GM21619 (cell line): ENCODE results near the gene KIFBP.

Experiments
- ATAC-seq: cut with Tn5 transposase; IDR thresholded peaks from one replicate; pipeline ENCODE4 v1.9.1; 2021; ENCODE audit not compliant: unreplicated experiment

KIFBP gene

DNA sequence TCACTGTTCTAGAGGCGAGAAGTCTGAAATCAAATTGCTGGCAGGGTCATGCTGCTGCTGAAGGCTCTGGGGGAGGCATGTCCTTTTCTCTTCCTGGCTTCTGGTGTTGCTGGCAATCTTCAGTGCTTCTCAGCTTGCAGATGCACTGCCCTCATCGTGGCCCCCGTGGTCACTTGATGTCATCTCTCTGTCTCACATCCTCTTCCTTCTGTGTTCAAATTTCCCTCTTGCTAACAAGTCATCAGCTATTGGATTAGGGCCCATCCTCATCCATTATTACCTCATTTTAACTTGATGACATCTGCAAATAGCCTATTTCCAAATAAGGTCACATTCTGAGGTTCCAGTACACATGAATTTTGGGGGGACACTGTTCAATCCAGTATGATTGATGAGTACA lies 62.7 kb downstream of the KIFBP start:
- peak; percentile 40 for ATAC-seq

DNA sequence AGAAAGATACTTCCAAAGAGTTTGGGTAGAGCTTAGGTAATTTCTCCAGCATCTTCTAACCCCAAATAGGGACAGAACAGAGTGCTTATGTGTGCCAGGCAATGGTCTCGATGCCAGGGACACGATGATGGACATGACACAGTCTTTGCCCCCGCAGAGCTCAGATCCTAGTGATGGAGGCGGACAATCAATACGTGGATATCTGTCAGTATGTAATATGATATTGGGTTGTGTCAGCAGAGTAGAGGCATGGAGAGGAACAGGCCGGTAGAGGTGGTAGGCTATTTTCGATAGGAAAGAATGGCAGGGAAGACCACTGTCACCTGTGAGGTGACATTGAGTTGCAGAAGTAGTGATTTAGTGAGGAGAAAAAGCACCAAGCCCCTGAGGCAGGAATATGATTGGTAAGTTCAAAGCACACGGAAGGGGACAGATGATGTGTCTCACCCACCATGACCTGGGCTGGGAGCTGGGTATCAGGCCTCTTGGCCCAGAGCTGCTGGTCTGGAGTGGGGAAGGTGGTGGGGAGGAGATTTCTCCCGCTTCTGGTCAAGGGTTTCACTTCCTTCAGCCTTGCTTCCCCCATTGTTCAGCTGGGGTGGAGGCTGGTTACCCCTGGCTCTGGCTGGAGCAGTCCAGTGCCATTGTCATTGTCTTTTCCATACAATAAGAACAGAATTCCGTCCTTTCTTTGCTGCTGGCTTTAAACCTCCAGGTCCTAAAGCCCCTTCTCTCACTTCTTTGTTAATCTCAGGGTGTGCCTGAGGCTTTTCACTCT lies 63.3 kb downstream of the KIFBP start:
- ATAC-seq = no peak

DNA sequence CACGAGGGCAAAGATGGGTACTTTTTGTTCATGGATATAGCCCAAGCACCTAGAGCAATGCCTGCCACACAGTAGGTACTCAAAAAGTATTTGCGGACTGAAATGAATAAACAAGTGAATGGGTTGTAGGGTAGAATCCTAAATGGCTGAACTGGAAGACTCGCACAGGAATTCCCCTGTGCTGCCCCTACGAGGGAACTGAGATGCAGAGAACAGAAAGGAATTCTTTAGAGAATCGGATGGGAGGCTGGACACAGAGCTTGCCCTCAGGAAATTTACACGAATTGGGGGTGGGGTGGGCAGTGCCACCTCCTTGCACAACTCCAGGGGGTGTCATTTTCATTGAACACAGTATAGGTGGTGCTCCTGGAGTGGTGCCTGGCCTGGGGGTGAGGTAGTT lies 64.1 kb downstream of the KIFBP start:
- ATAC-seq = no peak

DNA sequence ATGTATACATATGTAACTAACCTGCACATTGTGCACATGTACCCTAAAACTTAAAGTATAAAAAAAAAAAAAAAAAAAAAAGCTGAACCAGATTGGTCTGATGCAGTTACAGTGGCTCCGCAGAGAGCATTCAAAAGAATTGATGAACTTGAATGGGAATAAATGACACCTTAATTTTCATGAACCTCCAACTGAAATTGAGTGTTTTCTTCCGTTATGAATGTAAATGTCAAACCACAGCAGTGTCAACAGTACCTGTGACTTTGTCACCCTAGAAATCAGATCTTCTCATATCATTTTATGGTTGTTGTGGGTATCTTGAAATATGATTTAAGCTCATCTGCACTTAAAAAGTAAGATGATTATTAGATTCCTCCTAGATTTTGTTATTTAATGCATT lies 66.6 kb downstream of the KIFBP start:
- ATAC-seq = no peak

DNA sequence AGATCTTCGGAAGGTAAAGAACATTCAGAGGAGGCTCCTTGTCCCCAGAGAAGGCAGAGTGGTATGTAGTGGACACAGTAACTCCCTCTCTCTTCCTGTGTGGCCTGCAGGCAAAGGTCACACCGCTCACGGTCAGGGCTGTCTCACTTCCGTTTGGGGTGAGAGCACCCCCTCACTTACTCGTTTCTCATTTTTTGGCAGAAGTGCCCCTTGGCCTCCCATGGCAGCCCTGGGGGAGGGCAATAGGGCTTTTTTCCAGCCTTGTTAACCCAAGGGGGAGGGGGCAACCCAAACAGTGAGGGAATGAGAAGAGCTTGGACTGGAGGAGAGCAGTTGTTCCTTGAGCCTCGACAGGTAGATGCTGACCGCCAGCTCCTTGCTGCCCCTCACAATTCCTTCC lies 67.5 kb downstream of the KIFBP start:
- no peak for ATAC-seq

DNA sequence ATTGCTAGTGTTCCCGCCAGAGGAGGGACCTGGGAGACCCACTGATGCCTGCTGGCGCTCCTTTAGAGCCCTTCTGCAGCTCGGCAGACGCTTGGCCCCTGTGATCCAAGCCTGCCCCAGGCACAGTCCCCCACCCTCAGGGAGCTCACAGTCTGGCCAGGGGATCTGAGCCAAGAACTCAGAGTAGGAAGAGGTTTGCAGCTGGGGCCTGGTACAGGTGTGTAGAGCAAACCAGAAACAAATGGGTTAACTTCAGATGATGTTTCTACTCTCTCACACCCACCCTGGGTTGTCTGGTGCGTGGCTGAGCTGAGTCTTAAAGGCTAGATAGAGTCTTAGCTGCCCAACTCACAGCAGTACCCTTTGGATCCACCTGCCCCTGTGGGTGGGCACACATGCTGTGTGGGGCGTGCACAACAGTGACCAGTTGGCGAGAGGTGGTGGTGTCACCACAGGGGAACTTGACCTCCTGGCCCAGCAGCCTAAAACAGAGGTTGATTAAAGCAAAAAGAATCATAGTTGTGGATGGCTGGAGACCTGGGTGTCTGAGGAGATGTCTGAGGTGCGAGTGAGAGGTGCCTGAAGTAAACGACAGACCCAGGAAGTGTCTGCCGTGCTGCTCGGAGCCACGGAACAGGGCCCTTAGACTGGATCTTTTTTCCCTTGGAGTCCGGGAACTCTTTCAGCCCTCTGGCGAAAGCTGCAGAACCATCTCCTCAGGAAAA lies 68.1 kb downstream of the KIFBP start:
- ATAC-seq = no peak

DNA sequence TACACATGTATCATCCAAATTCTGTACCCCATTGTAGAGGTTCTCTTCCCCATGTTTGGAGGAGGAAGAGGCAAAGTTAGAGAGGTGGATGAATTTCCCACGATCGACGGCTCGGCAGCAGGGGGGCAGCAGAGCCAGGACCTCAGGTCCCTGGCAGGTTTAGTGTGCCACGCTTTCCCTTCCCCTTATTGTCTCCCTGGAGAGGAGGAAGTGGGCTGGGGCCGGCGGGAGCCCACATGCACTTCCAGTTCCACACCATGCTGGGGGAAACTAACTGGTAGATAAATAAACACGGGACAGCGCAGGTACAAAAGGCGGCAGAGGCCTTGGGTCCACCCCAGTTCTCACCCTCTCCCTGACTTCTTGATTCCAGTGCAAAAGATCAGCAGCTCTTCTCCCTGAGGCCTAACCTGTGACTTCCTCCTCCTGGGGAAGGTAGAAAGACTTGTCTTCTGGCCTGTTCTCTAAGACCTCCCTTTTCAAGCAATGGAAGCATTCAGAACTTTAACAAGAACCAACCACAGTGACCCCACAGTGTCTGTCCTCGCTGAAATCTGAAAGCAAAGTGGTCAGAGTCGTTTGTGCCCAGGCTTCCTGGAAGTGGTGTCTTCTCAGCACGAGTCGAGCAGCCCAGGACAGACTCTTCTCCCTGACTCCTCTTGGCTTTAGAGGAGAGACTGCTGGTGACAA lies 68.8 kb downstream of the KIFBP start:
- no peak for ATAC-seq

DNA sequence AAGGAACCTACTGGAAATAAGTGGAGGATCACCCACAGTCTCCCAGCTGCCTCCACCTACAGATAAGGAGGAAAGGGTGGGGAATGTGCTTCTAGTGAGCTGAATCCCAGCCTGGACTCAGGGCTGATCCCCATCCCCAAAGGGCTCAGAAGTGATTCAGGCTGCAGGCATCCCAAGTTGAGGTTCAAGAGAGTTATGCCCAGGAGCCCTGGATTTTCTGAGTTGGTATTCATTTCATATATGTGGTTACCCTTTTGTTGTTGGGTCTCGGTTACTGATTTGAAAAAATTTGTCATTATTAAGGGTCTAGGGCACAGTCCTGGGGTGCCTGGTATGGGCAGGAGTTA lies 69.3 kb downstream of the KIFBP start:
- ATAC-seq = no peak

DNA sequence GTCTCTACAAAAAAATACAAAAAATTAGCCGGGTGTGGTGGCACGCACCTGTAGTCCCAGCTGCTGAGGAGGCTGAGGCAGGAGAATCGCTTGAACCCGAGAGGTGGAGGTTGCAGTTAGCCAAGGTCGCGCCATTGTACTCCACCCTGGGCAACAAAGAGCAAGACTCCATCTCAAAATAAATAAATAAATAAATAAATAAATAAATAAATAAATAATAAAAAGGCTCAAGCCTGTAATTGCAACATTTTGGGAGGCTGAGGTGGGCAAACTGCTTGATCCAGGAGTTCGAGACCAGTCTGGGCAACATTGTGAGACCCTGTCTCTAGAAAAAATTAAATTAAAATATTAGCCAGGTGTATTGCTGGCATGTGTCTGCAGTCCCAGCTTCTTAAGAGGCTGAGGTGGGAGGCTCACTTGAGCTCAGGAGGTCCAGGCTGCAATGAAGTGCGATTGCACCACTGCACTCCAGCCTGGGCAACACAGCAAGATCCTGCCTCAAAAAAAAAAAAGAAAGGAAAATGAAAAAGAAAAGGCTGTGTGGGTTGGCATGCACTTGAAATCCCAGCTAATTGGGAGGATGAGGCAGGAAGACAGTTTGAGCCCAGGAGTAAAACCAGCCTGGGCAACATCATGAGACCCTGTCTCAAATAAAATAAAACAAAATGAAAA lies 71.7 kb downstream of the KIFBP start:
- ATAC-seq = no peak

DNA sequence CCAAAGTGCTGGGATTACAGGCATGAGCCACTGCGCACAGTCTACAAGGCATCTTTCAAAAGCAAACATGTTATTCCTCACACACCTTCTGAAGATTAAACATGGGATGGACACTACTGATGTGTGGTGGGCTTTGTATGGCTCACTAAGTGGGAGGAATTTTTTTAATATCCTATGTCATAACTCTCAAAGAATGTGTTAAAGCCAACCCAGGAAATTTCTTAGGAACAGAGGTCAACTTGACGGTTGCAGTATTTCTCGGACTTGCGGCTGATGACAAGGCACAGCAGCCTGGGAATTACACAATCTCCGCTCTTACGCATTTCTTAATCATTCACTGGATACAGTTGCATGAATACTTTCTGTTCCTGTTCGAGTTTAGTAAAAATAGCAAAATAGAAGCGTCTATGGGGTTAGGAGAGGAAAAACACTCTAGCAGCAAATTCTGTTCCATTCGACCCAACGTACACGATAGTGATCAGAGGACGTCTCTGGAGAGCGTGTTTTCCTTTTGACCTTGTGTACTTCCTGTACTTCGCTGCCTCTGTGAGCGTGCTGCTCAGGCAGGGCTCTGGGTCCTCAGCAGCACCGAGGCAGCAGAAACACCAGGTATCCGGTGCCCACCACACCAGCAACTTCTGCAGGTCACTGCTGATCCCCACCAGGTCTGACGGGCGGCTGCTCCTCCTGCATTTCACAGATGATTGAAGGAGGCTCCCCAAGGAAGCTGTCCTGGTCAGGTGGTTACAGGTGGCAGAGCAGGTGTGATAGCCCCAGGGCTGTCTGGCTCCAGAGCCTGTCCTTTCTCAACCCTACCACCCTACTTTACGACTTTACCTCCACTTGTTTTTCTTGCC lies 72.9 kb downstream of the KIFBP start:
- peak; percentile 51 for ATAC-seq

DNA sequence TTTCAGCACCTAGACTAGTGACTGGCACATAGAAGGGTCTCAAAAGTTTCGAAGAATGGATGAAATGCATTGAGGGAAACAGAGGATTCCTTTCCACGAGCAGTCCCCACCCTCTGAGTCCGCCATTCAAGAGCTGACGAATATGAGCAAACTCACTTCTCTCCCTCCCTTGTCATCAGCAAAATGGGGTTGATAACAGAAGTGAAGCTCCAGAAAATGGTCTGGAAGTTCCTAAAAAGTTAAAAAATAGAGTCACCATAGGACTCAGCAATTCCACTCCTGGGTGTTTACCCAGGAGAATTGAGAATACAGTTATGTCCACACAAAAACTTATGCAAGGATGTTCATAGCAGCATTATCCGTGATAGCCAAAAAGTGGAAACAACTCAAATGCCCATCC lies 74.3 kb downstream of the KIFBP start:
- ATAC-seq = no peak

DNA sequence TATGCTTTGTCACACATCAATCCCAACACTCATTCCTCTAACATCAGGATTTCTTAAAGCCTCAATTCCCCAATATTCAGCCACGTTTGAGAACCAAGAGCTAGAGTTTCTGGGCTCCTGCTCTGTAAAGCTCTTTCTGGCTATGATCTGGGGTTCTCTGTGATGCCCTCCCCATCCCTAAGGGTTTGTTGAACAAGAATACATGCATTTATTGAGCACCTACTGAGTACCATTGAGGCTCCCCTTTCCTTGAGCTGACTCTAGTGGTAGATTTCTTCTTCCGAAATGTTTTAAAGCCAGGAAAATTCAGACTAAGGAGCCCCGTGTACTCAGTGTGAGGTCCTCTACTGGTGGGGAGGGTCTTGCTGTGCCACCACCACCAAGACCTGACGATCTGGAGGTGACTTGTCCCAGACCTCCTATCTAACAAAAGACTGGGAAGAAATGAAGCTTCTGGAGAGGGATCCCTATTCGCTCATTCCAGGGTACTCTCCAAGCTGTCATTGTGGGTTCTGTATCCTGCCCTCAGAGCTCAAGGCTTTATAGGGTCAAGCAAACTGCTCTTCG lies 76.2 kb downstream of the KIFBP start:
- no peak for ATAC-seq

DNA sequence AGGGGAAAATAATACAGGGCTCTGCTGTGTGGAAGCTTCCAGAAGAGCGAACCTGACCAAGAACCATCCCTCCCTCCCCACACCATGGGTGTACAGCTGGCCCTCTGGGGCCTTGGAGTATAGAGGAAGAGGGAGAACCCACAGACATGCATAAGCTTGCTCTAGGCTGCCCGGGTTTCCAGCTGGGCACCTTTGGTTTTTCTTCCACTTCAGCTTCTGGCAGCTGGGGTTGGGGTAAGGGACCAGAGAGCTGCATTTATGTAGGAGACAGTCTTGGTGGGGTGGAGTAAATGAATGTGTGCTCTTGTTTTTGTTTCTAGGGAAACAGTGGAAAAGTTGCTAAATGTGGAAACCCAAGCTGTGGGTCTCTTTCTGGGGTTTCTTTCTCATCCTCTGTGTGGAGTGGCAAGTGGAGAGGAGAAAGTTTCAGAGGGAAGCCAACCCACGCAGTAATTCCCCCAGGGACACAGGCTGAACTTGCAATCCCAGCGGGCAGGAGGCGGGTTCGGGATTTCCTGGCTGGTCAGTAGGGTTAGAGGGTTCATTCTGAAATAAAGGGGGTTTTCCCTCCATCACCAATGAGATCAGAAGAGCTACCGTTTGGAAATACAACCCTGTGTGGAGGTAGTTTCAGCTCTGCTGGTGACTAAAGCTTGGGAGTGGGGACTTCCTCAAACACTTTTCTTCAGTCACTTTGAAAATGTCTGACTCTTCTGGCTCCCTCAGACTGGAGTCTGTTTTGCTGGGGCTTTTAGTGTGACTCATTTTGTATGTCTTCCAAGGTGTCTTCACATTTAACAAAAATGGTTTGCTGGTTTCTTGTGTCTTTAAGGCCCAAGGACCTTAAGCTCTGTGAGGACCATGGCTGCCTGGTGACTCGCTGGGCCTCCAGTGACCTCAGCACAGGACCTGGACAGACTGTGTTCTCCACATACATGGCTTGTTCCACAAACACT lies 77.1 kb downstream of the KIFBP start:
- peak; percentile 50 for ATAC-seq
